Caco-2 (cell line): ENCODE measurements around the gene RFX2. TPM values are rescaled to one million over a fixed set of nuclear protein-coding genes. Genes with fewer than 3 reads are reported as not detected.

ENCODE experiments used
- BruUV-seq: library from RNA; stranded (reverse); fragments of 400-500 nt; replicated peaks from 2 replicates; lab custom pipeline; 2021; lab: Mats Ljungman, UMichigan
- CTCF ChIA-PET: fragments of 300-600 bp; sonication (Branson Sonifier 250); formaldehyde crosslinking; loops from one replicate; lab custom pipeline; 2022; ENCODE audit warnings: antibody characterized with exemption; lab: Charles Lee
- POLR2A ChIA-PET: fragments of 300-600 bp; sonication (Branson Sonifier 250); formaldehyde crosslinking; loops from one replicate; lab custom pipeline; 2022; ENCODE audit warnings: antibody characterized with exemption; lab: Charles Lee
- DNase-seq, 2 experiments: peaks; one replicate each; pipeline versions ENCODE4 v3.0.0 to v3.0.0-alpha.2; 2020 to 2022
- H3K27me3 ChIP-seq: replicated peaks from 2 replicates; pipeline ENCODE4 v1.6.0; 2011; ENCODE audit warnings: low read length; ENCODE audit not compliant: control insufficient read depth, insufficient read depth
- H3K36me3 ChIP-seq: 2 replicates; pipeline ENCODE4 v1.5.1; 2011; ENCODE audit warnings: low read length; ENCODE audit not compliant: control insufficient read depth, insufficient read depth
- H3K4me1 ChIP-seq: fragments of 250-450 bp; sonication (Bioruptor Pico); 2 replicates; pipeline ENCODE4 v1.5.1; 2020; ENCODE audit warnings: mild to moderate bottlenecking
- H3K4me3 ChIP-seq: 2 replicates; pipeline ENCODE4 v1.5.1; 2011; ENCODE audit warnings: low read depth, mild to moderate bottlenecking, control low read depth, low read length
- H3K9me3 ChIP-seq: fragments of 250-450 bp; sonication (Bioruptor Pico); 2 replicates; pipeline ENCODE4 v1.5.1; 2020; ENCODE audit warnings: mild to moderate bottlenecking, moderate library complexity
- H3K27ac Mint-ChIP-seq: one replicate; pipeline ENCODE4 v1.8.0; 2022; ENCODE audit warnings: mixed read lengths; ENCODE audit not compliant: unreplicated experiment
- H3K27me3 Mint-ChIP-seq: one replicate; pipeline ENCODE4 v1.8.0; 2022; ENCODE audit warnings: mixed read lengths; ENCODE audit not compliant: insufficient read depth, unreplicated experiment
- H3K36me3 Mint-ChIP-seq: one replicate; pipeline ENCODE4 v1.8.0; 2022; ENCODE audit warnings: mild to moderate bottlenecking, mixed read lengths; ENCODE audit not compliant: insufficient read depth, unreplicated experiment
- H3K4me1 Mint-ChIP-seq: one replicate; pipeline ENCODE4 v1.8.0; 2022; ENCODE audit warnings: low read depth, mixed read lengths; ENCODE audit not compliant: unreplicated experiment
- H3K4me3 Mint-ChIP-seq: one replicate; pipeline ENCODE4 v1.8.0; 2022; ENCODE audit warnings: mild to moderate bottlenecking, moderate library complexity, mixed read lengths; ENCODE audit not compliant: unreplicated experiment
- H3K9me3 Mint-ChIP-seq: one replicate; pipeline ENCODE4 v1.8.0; 2022; ENCODE audit warnings: mixed read lengths; ENCODE audit not compliant: unreplicated experiment
- CTCF ChIP-seq, 2 experiments: fragments of 200-600 bp in 1 of 2; IDR thresholded peaks; 1 replicate in 1 of 2; 2 replicates in 1 of 2; pipeline versions ENCODE4 v1.5.1 to v1.8.0; 2011 to 2022; ENCODE audit warnings: antibody characterized with exemption in 1 of 2, control low read depth in 1 of 2, inconsistent platforms in 1 of 2, low read depth in 1 of 2, low read length in 1 of 2, mild to moderate bottlenecking in 1 of 2, moderate library complexity in 1 of 2; ENCODE audit not compliant: insufficient read depth in 1 of 2, severe bottlenecking in 1 of 2, unreplicated experiment in 1 of 2
- intact Hi-C: fragments of 100-400 bp; cut with micrococcal nuclease; formaldehyde crosslinking; loops from one replicate; pipeline ENCODE4 v1.10.0; 2022; ENCODE audit not compliant: unreplicated experiment
- total RNA-seq: library from RNA; stranded (reverse); gene quantifications from 2 replicates; pipeline ENCODE4 v1.2.3, GENCODE V29; 2022

Gene RFX2
- total RNA-seq, 1 experiment from 2014 or later: 9.3 TPM

- no peak overlapping the region for H3K4me3 Mint-ChIP-seq
- peaks cover 15% of the 10 kb centered on the region for H3K4me1 Mint-ChIP-seq
- no peaks in the 10 kb centered on the region for H3K27me3 ChIP-seq
- H3K27ac Mint-ChIP-seq: no peak overlapping the region
- no peaks in the 10 kb centered on the region for H3K27me3 Mint-ChIP-seq
- intact Hi-C loops: no loop called here
- no peak for DNase-seq
- peaks cover 9% of the 10 kb centered on the region for H3K9me3 Mint-ChIP-seq
- H3K36me3 Mint-ChIP-seq: no peaks in the 10 kb centered on the region
- POLR2A ChIA-PET: no interaction called here
- H3K4me1 ChIP-seq: no peaks in the 10 kb centered on the region; the same call in 1 of the 2 replicates
- no peak for TF ChIP-seq CTCF (IDR thresholded peaks at IDR 0.05; ENCODE audit: insufficient read depth in 1 of 2, low read depth in 1 of 2, low read length in 1 of 2, severe bottlenecking in 1 of 2, unreplicated experiment in 1 of 2)
- H3K36me3 ChIP-seq: no peaks in the 10 kb centered on the region
- CTCF ChIA-PET: no interaction called here
- BruUV-seq: no TSS peak
- H3K9me3 ChIP-seq: no peaks in the 10 kb centered on the region
- no peak overlapping the region for H3K4me3 ChIP-seq
These were observed 38.4 kb downstream of the RFX2 start for GRCh38 chr19:6071875-6072274.

GRCh38 chr19:6070720-6071485, 39.4 kb downstream of the RFX2 start:
- Histone ChIP-seq H3K27me3 (no peaks in the 10 kb centered on the region), H3K36me3 (no peaks in the 10 kb centered on the region), H3K9me3 (no peaks in the 10 kb centered on the region), H3K4me1 (peaks cover 7% of the 10 kb centered on the region), H3K4me3 (no peak overlapping the region)
- intact Hi-C loops: no loop called here
- BruUV-seq: no TSS peak
- no peak overlapping the region for H3K4me3 Mint-ChIP-seq
- H3K27ac Mint-ChIP-seq: no peak overlapping the region
- CTCF ChIA-PET: no interaction called here
- no peaks in the 10 kb centered on the region for H3K36me3 Mint-ChIP-seq
- no peak for DNase-seq
- peaks cover 22% of the 10 kb centered on the region for H3K4me1 Mint-ChIP-seq
- no peak for TF ChIP-seq CTCF (IDR thresholded peaks at IDR 0.05; ENCODE audit: insufficient read depth in 1 of 2, low read depth in 1 of 2, low read length in 1 of 2, severe bottlenecking in 1 of 2, unreplicated experiment in 1 of 2)
- peaks cover 9% of the 10 kb centered on the region for H3K9me3 Mint-ChIP-seq
- H3K27me3 Mint-ChIP-seq: no peaks in the 10 kb centered on the region
- POLR2A ChIA-PET: no interaction called here

GRCh38 chr19:6070207-6070681, 40.1 kb downstream of the RFX2 start:
- ChIA-PET CTCF (no interaction called here), POLR2A (no interaction called here)
- BruUV-seq: no TSS peak
- H3K36me3 ChIP-seq: no peaks in the 10 kb centered on the region
- intact Hi-C loops: no loop called here
- Mint-ChIP-seq H3K9me3 (peaks cover 9% of the 10 kb centered on the region), H3K36me3 (no peaks in the 10 kb centered on the region), H3K4me3 (no peak overlapping the region), H3K27me3 (no peaks in the 10 kb centered on the region), H3K4me1 (peaks cover 16% of the 10 kb centered on the region), H3K27ac (no peak overlapping the region)
- peaks cover 11% of the 10 kb centered on the region for H3K4me1 ChIP-seq
- no peak for DNase-seq
- no peaks in the 10 kb centered on the region for H3K27me3 ChIP-seq
- TF ChIP-seq CTCF (IDR thresholded peaks at IDR 0.05; ENCODE audit: insufficient read depth in 1 of 2, low read depth in 1 of 2, low read length in 1 of 2, severe bottlenecking in 1 of 2, unreplicated experiment in 1 of 2): no peak
- H3K9me3 ChIP-seq: no peaks in the 10 kb centered on the region
- no peak overlapping the region for H3K4me3 ChIP-seq
